ENCODE measurements around the gene RPS18.
A peak's percentile ranks its signal among the peaks of the same experiment; 100 is the strongest.
"Not testable (repeated sequence)": the region's sequence is repeated elsewhere in the genome, so short reads cannot be mapped to it uniquely, and the experiment has no call there.

RPS18 gene

GRCh38 chr6:33271468-33272274 is at the start of gene RPS18, which contains the start of gene VPS52:
RPS18 (plus strand) TSS chr6:33272075; CDS start chr6:33272120, 45 bp downstream.
VPS52 (minus strand) TSS chr6:33271876; CDS start chr6:33271675, 201 bp downstream.
- DNase-seq: peak; percentile 85 to 90

GRCh38 chr6:33226503-33227120 is 45.3 kb upstream of the RPS18 start:
- not testable (repeated sequence) for DNase-seq

GRCh38 chr6:33235221-33235634 is 36.6 kb upstream of the RPS18 start:
- DNase-seq: no peak

DNA sequence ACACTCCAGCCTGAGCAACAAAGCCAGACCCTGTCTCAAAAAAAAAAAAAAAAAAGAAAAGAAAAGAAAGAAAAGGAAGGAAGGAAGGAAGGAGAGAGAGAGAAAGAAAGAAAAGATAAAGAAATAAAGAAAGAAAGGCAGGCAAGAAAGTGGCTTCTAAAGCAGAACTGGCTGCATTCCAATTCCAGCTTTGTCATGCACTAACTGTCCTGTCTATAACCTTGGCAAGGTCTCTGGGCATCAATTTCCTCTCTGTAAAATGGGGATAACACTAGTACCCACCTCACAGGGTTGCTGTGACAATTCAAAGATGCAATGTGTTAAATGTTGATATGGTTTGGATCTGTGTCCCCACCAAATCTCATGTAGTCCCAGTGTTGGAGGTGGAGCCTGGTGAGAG is 35.5 kb upstream of the RPS18 start:
- DNase-seq: no peak

GRCh38 chr6:33236852-33237251 is 35.0 kb upstream of the RPS18 start:
- DNase-seq: no peak

DNA sequence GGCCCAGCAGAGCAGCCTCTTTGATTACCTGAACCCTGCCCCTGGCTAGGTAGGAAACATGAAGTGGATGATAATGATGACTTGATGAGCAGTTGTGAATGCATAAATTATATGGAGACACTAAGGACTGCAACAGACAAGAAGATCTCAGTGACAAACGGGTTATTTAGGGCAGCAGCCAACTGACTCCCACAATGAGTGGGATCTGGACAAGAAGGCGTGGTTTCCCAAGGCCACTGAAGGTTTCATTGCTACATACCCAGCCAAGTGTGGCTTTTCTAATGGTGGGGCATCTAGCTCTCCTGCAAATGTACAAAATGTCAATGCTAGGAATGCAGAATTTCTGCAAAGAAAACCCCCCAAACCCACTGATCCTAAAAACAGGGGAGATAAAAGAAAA is 34.1 kb upstream of the RPS18 start:
- DNase-seq: no peak

GRCh38 chr6:33241968-33242367 is 29.9 kb upstream of the RPS18 start:
- DNase-seq: no peak

- DNase-seq: no peak
Measured at GRCh38 chr6:33243476-33243875, 28.4 kb upstream of the RPS18 start.

- DNase-seq: peak; percentile 95
Measured at GRCh38 chr6:33247977-33248642, 23.8 kb upstream of the RPS18 start.

DNA sequence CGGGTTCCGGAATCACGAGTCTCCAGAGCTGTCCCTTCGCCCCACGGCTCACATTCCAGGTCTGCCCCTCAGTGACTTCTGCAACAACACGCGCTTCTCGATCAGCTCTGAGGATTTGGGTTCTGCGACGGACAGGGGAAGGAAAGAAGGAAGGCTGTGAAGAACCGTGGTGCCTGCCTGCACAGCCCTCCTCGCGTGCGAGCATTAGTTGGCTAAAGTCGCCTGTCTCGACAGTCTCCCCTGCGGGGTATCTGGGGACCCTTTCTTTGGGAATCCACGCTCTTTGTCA is 23.3 kb upstream of the RPS18 start:
- peak in 1 of 2 donors; percentile 44 for DNase-seq

- peak; percentile 93 to 96 for DNase-seq
Measured at GRCh38 chr6:33248932-33249731, 22.7 kb upstream of the RPS18 start.

GRCh38 chr6:33249732-33250630 is 21.9 kb upstream of the RPS18 start:
- no peak for DNase-seq

GRCh38 chr6:33250731-33251130 is 21.1 kb upstream of the RPS18 start:
- no peak for DNase-seq

- no peak for DNase-seq
Measured at GRCh38 chr6:33251395-33252012, 20.4 kb upstream of the RPS18 start.

DNA sequence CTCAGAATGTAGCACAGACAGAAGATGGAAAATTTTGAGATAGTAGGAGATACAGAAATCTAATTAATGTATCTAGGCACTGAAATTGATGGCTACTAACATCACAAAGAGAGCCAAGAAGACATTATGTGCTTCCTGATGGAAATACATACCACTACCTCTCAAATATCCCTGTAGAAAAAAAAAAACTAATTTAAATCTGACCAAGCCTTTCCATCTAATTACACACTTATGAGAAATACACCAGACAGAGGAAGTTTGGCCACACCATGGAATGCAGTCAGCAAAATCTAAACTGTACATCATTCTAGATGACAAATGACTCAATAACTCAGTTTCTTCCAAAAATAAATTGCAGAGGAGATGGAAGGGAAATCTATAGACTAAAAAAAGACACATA is 19.1 kb upstream of the RPS18 start:
- no peak for DNase-seq

DNA sequence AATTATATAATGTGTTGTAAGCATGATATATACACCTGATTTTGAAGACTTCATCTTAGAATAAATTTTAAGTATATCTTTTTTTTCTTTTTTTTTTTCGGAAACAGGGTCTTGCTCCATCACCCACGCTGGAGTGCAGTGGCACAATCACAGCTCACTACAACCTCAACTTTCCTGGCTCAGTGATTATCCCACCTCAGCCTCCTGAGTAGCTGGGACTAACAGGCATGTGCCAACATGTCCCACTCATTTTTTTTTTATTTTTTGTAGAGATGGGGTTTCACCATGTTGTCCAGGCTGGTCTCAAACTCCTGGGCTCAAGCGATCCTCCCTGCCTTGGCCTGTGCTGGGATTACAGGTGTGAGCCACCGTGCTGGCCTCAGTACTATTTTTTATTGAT is 17.3 kb upstream of the RPS18 start:
- DNase-seq: no peak

DNA sequence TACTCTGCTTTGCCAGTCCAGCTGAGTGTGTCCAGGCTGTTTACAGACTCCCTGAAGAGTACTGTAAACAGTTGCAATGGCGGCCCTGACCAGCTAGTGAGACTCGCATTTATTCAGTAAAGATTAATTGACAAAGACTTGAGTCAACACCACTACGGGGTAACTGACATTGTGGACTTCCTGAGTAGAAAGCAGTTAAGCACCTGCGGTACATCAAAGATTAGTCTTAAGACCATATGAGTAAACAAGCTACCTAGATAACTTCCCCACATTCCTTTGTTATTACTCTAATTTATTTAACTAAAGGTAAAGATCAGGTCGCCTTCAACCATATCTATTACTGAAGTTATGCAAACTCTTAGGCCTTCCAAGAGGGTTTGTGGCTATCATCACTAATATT is 12.8 kb upstream of the RPS18 start:
- no peak for DNase-seq

DNA sequence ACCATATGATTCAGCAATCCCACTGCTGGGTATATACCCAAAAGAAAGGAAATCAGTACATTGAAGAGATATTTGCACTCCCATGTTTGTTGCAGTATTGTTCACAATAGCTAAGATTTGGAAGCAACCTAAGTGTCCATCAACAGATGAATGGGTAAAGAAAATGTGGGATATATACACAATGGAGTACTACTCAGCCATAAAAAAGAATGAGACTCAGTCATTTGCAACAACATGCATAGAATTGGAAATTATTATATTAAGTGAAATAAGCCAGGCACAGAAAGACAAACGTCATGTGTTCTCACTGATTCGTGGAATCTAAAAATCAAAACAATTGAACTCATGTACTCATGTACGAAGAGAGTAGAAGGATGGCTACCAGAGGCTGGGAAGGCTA is 9.4 kb upstream of the RPS18 start:
- DNase-seq: not testable (repeated sequence)

GRCh38 chr6:33264015-33264414 is 7.9 kb upstream of the RPS18 start:
- DNase-seq: no peak

- DNase-seq: no peak
Measured at GRCh38 chr6:33271117-33271467, 783 bp upstream of the RPS18 start.

DNA sequence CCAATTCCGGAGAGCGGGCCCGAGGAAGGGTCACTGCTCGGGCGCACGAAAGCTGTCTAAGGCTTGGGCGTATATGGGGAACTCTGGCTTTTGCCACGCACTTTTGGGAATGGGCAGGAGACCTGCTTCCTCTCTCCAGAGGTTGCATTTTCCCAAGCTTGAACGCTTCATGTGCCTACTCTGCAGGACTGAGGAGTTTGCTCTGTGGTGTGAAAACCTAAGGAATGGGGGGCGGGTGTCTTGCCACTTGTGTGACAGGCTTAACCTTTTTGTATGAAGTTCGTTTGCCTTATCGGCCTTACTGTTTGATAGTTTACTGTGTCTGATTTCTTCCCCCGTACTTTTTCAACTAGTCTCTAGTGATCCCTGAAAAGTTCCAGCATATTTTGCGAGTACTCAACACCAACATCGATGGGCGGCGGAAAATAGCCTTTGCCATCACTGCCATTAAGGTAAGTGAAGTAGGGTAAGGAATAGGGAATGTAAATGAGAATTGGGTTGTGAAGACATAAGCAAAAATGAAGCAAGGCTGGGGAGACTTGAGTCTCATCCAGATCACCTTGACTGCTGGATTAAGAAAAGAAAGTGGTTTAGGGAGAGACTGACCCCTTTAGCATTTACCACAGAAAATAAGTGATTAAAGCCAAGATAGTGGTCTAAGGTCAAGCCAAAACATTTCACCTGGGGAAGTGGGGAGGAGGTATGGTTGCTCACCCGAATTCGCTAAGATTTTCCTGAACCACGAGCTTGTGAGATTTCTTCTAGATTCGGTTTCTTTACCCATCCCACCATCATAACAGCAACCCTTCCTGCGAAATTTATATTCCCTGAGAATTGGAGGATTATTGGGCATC is 627 bp downstream of the RPS18 start:
- no peak for DNase-seq

Data from stimulated activated CD4-positive, alpha-beta T cell treated with anti-CD3 and anti-CD28 coated beads, Interleukin-2, amount 100 ng/mL, for 24 hours (primary cell).